ENCODE data around the gene MTRF1.

Gene MTRF1

GRCh38 chr13:41229356-41229755 is 34.0 kb downstream of the MTRF1 start:
- DNase-seq (ENCODE audit: low spot score) = no peak
- in situ Hi-C loops (cut with MboI; ENCODE audit: low pct_unique_long_range_greater_than_20kb, low sequenced_read_pairs, unreplicated experiment) = no loop called here
- no peak for TF ChIP-seq CTCF (IDR thresholded peaks at IDR 0.05; ENCODE audit: extremely low read depth, insufficient read depth, missing control alignments)

- no peak for TF ChIP-seq CTCF (IDR thresholded peaks at IDR 0.05; ENCODE audit: extremely low read depth, insufficient read depth, missing control alignments)
- DNase-seq (ENCODE audit: low spot score) = no peak
These were observed 39.0 kb downstream of the MTRF1 start for GRCh38 chr13:41224113-41225110.

GRCh38 chr13:41222259-41222852 is 41.0 kb downstream of the MTRF1 start:
- in situ Hi-C loops (cut with MboI; ENCODE audit: low pct_unique_long_range_greater_than_20kb, low sequenced_read_pairs, unreplicated experiment) = no loop called here
- peak; percentile 69 for TF ChIP-seq CTCF (IDR thresholded peaks at IDR 0.05; ENCODE audit: extremely low read depth, insufficient read depth, missing control alignments)
- DNase-seq (ENCODE audit: low spot score) = peak; percentile 60

More at GRCh38 chr13:41224113-41225110, 39.0 kb downstream of the MTRF1 start:
- in situ Hi-C loops (cut with MboI; ENCODE audit: low pct_unique_long_range_greater_than_20kb, low sequenced_read_pairs, unreplicated experiment) = no loop called here

- TF ChIP-seq CTCF (IDR thresholded peaks at IDR 0.05; ENCODE audit: extremely low read depth, insufficient read depth, missing control alignments) = no peak
- in situ Hi-C loops (cut with MboI; ENCODE audit: low pct_unique_long_range_greater_than_20kb, low sequenced_read_pairs, unreplicated experiment) = no loop called here
- DNase-seq (ENCODE audit: low spot score) = no peak
These were observed 43.0 kb downstream of the MTRF1 start for GRCh38 chr13:41220401-41220800.

GRCh38 chr13:41216160-41216559 is 47.2 kb downstream of the MTRF1 start:
- in situ Hi-C loops (cut with MboI; ENCODE audit: low pct_unique_long_range_greater_than_20kb, low sequenced_read_pairs, unreplicated experiment) = loop anchor here (10.0 kb wide), 1 partner anchor 141 kb away; no protein-coding TSS in a partner anchor
- no peak for TF ChIP-seq CTCF (IDR thresholded peaks at IDR 0.05; ENCODE audit: extremely low read depth, insufficient read depth, missing control alignments)
- no peak for DNase-seq (ENCODE audit: low spot score)

GRCh38 chr13:41213919-41214318 is 49.5 kb downstream of the MTRF1 start:
- no peak for TF ChIP-seq CTCF (IDR thresholded peaks at IDR 0.05; ENCODE audit: extremely low read depth, insufficient read depth, missing control alignments)
- no peak for DNase-seq (ENCODE audit: low spot score)
- in situ Hi-C loops (cut with MboI; ENCODE audit: low pct_unique_long_range_greater_than_20kb, low sequenced_read_pairs, unreplicated experiment) = loop anchor here (10.0 kb wide), 1 partner anchor 139 kb away; no protein-coding TSS in a partner anchor
